IgD-negative memory B cell (primary cell): ENCODE results near the gene ATAT1. TPM values are rescaled to one million over a fixed set of nuclear protein-coding genes. Genes with fewer than 3 reads are reported as not detected.

Source experiments
- H3K27ac Mint-ChIP-seq, 3 donors: one replicate each; pipeline ENCODE4 v1.8.0; 2020 to 2022; ENCODE audit warnings: mild to moderate bottlenecking in 3 of 3, mixed read lengths in 3 of 3, moderate library complexity in 1 of 3
- H3K27me3 Mint-ChIP-seq: one replicate; pipeline ENCODE4 v1.8.0; 2021; ENCODE audit warnings: mixed read lengths
- H3K36me3 Mint-ChIP-seq: one replicate; pipeline ENCODE4 v1.8.0; 2020; ENCODE audit warnings: mild to moderate bottlenecking, mixed read lengths
- H3K4me1 Mint-ChIP-seq, 3 donors: one replicate each; pipeline ENCODE4 v1.8.0; 2020 to 2022; ENCODE audit warnings: mixed read lengths in 3 of 3, mild to moderate bottlenecking in 1 of 3
- H3K4me3 Mint-ChIP-seq, 4 donors: one replicate each; pipeline ENCODE4 v1.8.0; 2020 to 2022; ENCODE audit warnings: mild to moderate bottlenecking in 4 of 4, mixed read lengths in 4 of 4, moderate library complexity in 3 of 4
- H3K9me3 Mint-ChIP-seq, 3 donors: one replicate each; pipeline ENCODE4 v1.8.0; 2020 to 2021; ENCODE audit warnings: mixed read lengths in 3 of 3, mild to moderate bottlenecking in 1 of 3
- polyA plus RNA-seq: library from polyadenylated mRNA; unstranded; fragments of 300-500 nt; fragmentation: Illumina TruSeq; gene quantifications from one replicate; pipeline ENCODE4 v1.2.3, GENCODE V29; 2021

Gene ATAT1
- polyA plus RNA-seq, 1 donor from 2014 or later, result 2.0 TPM

DNA sequence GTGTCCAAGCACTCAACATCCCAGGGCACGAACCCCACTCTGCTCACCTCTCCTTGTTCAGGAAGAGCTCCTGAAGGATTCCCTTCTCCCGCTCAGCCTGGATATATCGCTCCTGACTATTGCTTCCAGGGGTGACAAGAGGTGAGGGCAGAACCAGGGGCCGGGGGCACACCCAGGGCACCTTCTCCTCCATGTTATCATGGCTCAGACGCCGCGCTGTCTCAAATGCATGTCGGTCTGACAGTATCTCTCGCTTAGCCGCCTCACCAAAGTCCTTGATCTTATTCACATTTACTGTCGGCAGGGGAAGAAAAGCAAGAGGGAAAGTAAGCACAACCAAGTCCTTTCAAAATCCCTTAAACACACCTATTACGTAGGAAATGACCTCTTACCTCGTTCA, 22.7 kb upstream of the ATAT1 start:
- Mint-ChIP-seq H3K36me3 (peaks cover 4% of the 10 kb centered on the region), H3K27me3 (no peaks in the 10 kb centered on the region), H3K27ac (peak overlapping the region in 1 of 3 donors; percentile 41), H3K4me3 (no peak overlapping the region), H3K9me3 (no peaks in the 10 kb centered on the region), H3K4me1 (peaks cover 5 to 11% (median 7%) of the 10 kb centered on the region in 3 donors)

DNA sequence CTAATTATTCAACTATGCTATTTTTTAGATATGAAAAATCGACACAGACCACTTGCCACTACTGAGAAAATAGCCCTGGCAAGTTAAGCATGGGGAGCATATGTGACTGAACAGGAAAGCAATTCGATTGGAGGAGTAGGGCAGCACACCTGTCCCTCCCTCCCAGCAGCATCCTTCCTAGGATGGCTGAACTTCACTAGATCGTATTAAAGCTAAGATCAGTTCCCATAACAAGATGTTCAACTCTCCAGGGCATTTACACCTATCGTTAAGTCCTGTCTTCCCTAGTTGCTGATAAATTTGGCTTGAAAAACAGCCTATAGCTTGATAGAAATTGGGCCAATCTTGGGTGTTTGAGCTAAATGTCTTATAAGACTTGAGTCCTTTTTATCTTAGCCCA, 16.6 kb upstream of the ATAT1 start:
- peak overlapping the region; percentile 15 to 85 (median 59) for H3K27ac Mint-ChIP-seq
- H3K4me3 Mint-ChIP-seq, result no peak overlapping the region
- H3K9me3 Mint-ChIP-seq, result no peaks in the 10 kb centered on the region
- no peaks in the 10 kb centered on the region for H3K27me3 Mint-ChIP-seq
- peaks cover 28 to 49% (median 34%) of the 10 kb centered on the region in 3 donors for H3K4me1 Mint-ChIP-seq
- peaks cover 5% of the 10 kb centered on the region for H3K36me3 Mint-ChIP-seq

- H3K4me3 Mint-ChIP-seq, result peak overlapping the region in 2 of 4 donors; percentile 71 to 76
- peaks cover 28 to 48% (median 34%) of the 10 kb centered on the region in 3 donors for H3K4me1 Mint-ChIP-seq
- H3K27me3 Mint-ChIP-seq, result no peaks in the 10 kb centered on the region
- peaks cover 0 to 2% (median 0%) of the 10 kb centered on the region in 3 donors for H3K9me3 Mint-ChIP-seq
- peak overlapping the region; percentile 65 to 100 (median 81) for H3K27ac Mint-ChIP-seq
- peaks cover 12% of the 10 kb centered on the region for H3K36me3 Mint-ChIP-seq
These were observed 15.4 kb upstream of the ATAT1 start for GRCh38 chr6:30611150-30611855.

GRCh38 chr6:30611856-30612194, 14.8 kb upstream of the ATAT1 start:
- H3K27ac Mint-ChIP-seq, result peak overlapping the region; percentile 65 to 100 (median 81)
- H3K4me1 Mint-ChIP-seq, result peaks cover 23 to 47% (median 34%) of the 10 kb centered on the region in 3 donors
- H3K27me3 Mint-ChIP-seq, result no peaks in the 10 kb centered on the region
- H3K36me3 Mint-ChIP-seq, result peaks cover 16% of the 10 kb centered on the region
- peaks cover 0 to 2% (median 0%) of the 10 kb centered on the region in 3 donors for H3K9me3 Mint-ChIP-seq
- peak overlapping the region in 2 of 4 donors; percentile 71 to 76 for H3K4me3 Mint-ChIP-seq

DNA sequence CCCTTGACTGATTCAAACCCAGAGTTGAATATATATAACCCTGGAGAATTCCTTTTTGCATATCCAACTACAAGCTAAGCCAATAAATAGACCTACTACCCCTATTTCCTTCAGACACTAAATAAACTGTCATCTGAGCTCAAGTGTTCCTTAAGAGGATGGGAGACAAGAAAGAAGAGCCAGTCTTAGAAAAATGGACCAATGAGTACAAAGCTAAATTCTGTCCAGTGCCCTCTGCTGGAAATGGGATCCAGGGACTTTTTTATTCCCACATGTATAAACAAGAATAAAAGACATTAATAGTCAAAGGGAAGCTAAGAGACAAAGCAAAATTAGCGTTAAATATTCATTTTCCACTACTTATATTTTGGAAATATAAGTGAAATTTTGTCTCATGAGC, 14.5 kb upstream of the ATAT1 start:
- Mint-ChIP-seq H3K36me3 (peaks cover 19% of the 10 kb centered on the region), H3K27ac (peak overlapping the region; percentile 65 to 100 (median 81)), H3K27me3 (no peaks in the 10 kb centered on the region), H3K4me1 (peaks cover 21 to 47% (median 34%) of the 10 kb centered on the region in 3 donors), H3K4me3 (peak overlapping the region in 1 of 4 donors; percentile 76), H3K9me3 (peaks cover 0 to 2% (median 0%) of the 10 kb centered on the region in 3 donors)

DNA sequence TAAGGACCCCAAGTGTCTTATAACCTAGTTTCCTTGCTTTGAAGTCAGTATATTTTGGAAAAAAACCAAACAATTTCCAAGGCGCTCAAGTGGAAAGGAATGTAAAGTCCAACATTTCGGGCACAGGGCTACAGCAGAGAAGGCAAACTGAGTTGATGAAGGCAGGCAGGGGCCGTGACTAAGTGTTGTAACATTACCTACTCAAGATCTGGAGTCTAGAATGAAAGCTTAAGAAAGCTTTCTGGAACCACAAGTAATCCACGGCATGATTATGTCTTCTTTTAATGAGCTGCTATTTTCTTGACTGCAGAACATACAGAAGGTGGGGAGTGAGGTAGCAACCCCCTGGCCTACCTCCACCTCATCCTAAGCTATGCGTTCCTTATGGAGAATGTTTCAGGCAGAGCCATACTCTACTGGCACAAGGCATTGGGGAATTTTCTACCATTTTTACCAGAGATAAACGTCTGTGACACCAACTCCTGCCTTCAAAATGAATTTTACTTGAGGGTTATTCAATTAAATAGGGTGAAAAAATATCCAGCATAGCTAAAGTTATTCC, 13.9 kb upstream of the ATAT1 start:
- peak overlapping the region in 3 of 4 donors; percentile 62 to 84 (median 75) for H3K4me3 Mint-ChIP-seq
- peaks cover 0 to 2% (median 0%) of the 10 kb centered on the region in 3 donors for H3K9me3 Mint-ChIP-seq
- H3K36me3 Mint-ChIP-seq, result peaks cover 16% of the 10 kb centered on the region

GRCh38 chr6:30613251-30614043, 13.2 kb upstream of the ATAT1 start:
- Mint-ChIP-seq H3K27ac (peak overlapping the region; percentile 67 to 100 (median 91)), H3K27me3 (no peaks in the 10 kb centered on the region), H3K36me3 (peaks cover 16% of the 10 kb centered on the region), H3K4me3 (peak overlapping the region in 3 of 4 donors; percentile 62 to 99 (median 84)), H3K4me1 (peaks cover 21 to 45% (median 30%) of the 10 kb centered on the region in 3 donors), H3K9me3 (peaks cover 0 to 2% (median 0%) of the 10 kb centered on the region in 3 donors)

More for the DNA sequence above, 13.9 kb upstream of the ATAT1 start:
- Mint-ChIP-seq H3K27me3 (no peaks in the 10 kb centered on the region), H3K4me1 (peaks cover 21 to 43% (median 30%) of the 10 kb centered on the region in 3 donors), H3K27ac (peak overlapping the region; percentile 67 to 100 (median 91))

DNA sequence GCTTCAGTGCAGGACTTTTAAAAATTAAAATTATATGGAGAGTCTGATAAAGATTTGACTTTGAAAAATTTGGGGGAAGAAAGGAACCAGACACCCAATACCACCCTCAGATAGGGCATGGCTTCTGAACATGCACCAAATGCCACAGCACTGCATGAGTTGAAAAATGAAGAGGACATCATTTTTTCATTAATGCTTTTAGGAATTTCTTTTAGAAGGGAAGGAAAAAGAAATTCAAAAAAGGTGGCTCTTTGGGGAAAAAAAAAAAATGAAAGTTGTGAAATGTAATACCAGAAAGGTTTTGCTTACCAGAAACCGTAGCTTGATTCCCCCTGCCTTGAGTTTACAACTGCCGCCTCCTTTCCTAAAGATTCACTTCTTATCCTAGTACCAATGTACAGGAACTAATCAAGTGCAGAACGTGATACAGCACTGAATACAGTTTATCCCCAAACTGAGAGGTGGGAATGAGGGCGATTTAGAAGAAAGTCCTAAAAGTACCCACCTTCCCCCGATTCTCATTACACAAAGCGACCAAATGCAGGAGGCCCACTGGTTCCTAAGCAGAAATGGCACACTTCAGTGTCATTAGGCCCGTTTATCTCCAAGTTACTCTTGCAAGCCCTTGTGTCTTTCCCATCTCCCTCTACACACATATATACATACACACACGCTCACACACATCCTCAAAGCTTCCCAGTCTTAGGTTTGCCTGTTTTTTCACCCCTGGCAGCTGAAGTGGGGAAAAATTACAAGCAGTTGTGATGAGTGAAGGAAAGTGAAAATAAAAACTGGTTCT, 12.4 kb upstream of the ATAT1 start:
- Mint-ChIP-seq H3K4me1 (peaks cover 21 to 47% (median 34%) of the 10 kb centered on the region in 3 donors), H3K27me3 (no peaks in the 10 kb centered on the region), H3K27ac (peak overlapping the region; percentile 99 to 100 (median 100)), H3K4me3 (peak overlapping the region; percentile 97 to 99 (median 98)), H3K9me3 (peaks cover 0 to 2% (median 0%) of the 10 kb centered on the region in 3 donors), H3K36me3 (peaks cover 16% of the 10 kb centered on the region)

- peaks cover 21 to 42% (median 34%) of the 10 kb centered on the region in 3 donors for H3K4me1 Mint-ChIP-seq
- no peaks in the 10 kb centered on the region for H3K27me3 Mint-ChIP-seq
- peak overlapping the region; percentile 97 to 99 (median 98) for H3K4me3 Mint-ChIP-seq
- peaks cover 0 to 2% (median 0%) of the 10 kb centered on the region in 3 donors for H3K9me3 Mint-ChIP-seq
- H3K27ac Mint-ChIP-seq, result peak overlapping the region; percentile 99 to 100 (median 100)
- H3K36me3 Mint-ChIP-seq, result peaks cover 16% of the 10 kb centered on the region
These were observed 11.8 kb upstream of the ATAT1 start for GRCh38 chr6:30614843-30615218.

- H3K4me3 Mint-ChIP-seq, result peak overlapping the region; percentile 97 to 99 (median 98)
- H3K36me3 Mint-ChIP-seq, result peaks cover 16% of the 10 kb centered on the region
- H3K4me1 Mint-ChIP-seq, result peaks cover 21 to 37% (median 31%) of the 10 kb centered on the region in 3 donors
- H3K27me3 Mint-ChIP-seq, result no peaks in the 10 kb centered on the region
- H3K27ac Mint-ChIP-seq, result peak overlapping the region; percentile 99 to 100 (median 100)
- peaks cover 0 to 2% (median 0%) of the 10 kb centered on the region in 3 donors for H3K9me3 Mint-ChIP-seq
These were observed 11.3 kb upstream of the ATAT1 start for GRCh38 chr6:30615219-30615957.

GRCh38 chr6:30615958-30616810, 10.5 kb upstream of the ATAT1 start:
- Mint-ChIP-seq H3K27ac (peak overlapping the region; percentile 99 to 100 (median 100)), H3K4me3 (peak overlapping the region; percentile 97 to 99 (median 98)), H3K27me3 (no peaks in the 10 kb centered on the region), H3K36me3 (peaks cover 16% of the 10 kb centered on the region), H3K9me3 (peaks cover 0 to 2% (median 0%) of the 10 kb centered on the region in 3 donors), H3K4me1 (peaks cover 21 to 34% (median 27%) of the 10 kb centered on the region in 3 donors)

GRCh38 chr6:30616811-30617564, 9.7 kb upstream of the ATAT1 start, which contains the start of gene PPP1R10:
Gene PPP1R10 (minus strand): TSS chr6:30617243. CDS start chr6:30609944, 7,299 bp downstream.
- peak within 1 kb of the TSS; percentile 99 to 100 (median 100) for H3K27ac Mint-ChIP-seq
- H3K4me1 Mint-ChIP-seq, result peaks cover 15 to 26% (median 20%) of the 10 kb centered on the region in 3 donors
- peaks cover 0 to 2% (median 0%) of the 10 kb centered on the region in 3 donors for H3K9me3 Mint-ChIP-seq
- no peaks in the 10 kb centered on the region for H3K27me3 Mint-ChIP-seq
- H3K36me3 Mint-ChIP-seq, result peaks cover 16% of the 10 kb centered on the region
- H3K4me3 Mint-ChIP-seq, result peak within 1 kb of the TSS; percentile 97 to 99 (median 98)
